Anterior cingulate cortex (tissue), 58 donors: Measurements from ENCODE around the gene FASN.

Source experiments
- DNase-seq, 58 donors: peaks; one replicate each; lab custom pipeline; 2025; lab: John Stamatoyannopoulos, UW

The FASN gene

GRCh38 chr17:82061047-82061925, 36.8 kb downstream of the FASN start:
- DNase-seq = no peak

- no peak for DNase-seq
These were observed 37.4 kb downstream of the FASN start for GRCh38 chr17:82060614-82061013.

- DNase-seq = no peak
These were observed 38.0 kb downstream of the FASN start for GRCh38 chr17:82060001-82060380.

- no peak for DNase-seq
These were observed 38.6 kb downstream of the FASN start for GRCh38 chr17:82059272-82060000.

- no peak for DNase-seq
These were observed 39.2 kb downstream of the FASN start for GRCh38 chr17:82058855-82059249.

GRCh38 chr17:82058230-82058854, 39.7 kb downstream of the FASN start:
- no peak for DNase-seq

GRCh38 chr17:82056729-82057621, 41.1 kb downstream of the FASN start:
- DNase-seq = no peak

- DNase-seq = no peak
These were observed 41.9 kb downstream of the FASN start for GRCh38 chr17:82055965-82056728.

- DNase-seq = no peak
These were observed 42.7 kb downstream of the FASN start for GRCh38 chr17:82055023-82055964.

GRCh38 chr17:82054351-82055022, 43.5 kb downstream of the FASN start:
- no peak for DNase-seq

GRCh38 chr17:82053556-82054263, 44.3 kb downstream of the FASN start:
- DNase-seq = no peak

- no peak for DNase-seq
These were observed 44.9 kb downstream of the FASN start for GRCh38 chr17:82053130-82053529.

- no peak for DNase-seq
These were observed 45.4 kb downstream of the FASN start for GRCh38 chr17:82052638-82053059.

- DNase-seq = peak in 54 of 58 donors; percentile 12 to 79 (median 60)
These were observed 46.0 kb downstream of the FASN start, which contains the start of the genes GPS1 and RFNG for GRCh38 chr17:82051776-82052637. Gene GPS1, plus strand, starts transcription at chr17:82051898. Its CDS starts 34 bp downstream, at chr17:82051932. Gene RFNG, minus strand, starts transcription at chr17:82051811. Its CDS starts 45 bp downstream, at chr17:82051766.

GRCh38 chr17:82050761-82051641, 47.0 kb downstream of the FASN start:
- no peak for DNase-seq
